Stimulated activated CD4-positive, alpha-beta T cell treated with anti-CD3 and anti-CD28 coated beads, TNF-alpha, amount 100 ng/mL, for 24 hours (primary cell): ENCODE measurements around the gene RASSF3.
"Not testable (repeated sequence)": the region's sequence is repeated elsewhere in the genome, so short reads cannot be mapped to it uniquely, and the experiment has no call there.

Source experiments
- DNase-seq, 3 experiments: peaks; one replicate each; pipeline ENCODE4 v3.0.0-alpha.2; 2020; ENCODE audit warnings: low read depth in 3 of 3

The RASSF3 gene

DNA sequence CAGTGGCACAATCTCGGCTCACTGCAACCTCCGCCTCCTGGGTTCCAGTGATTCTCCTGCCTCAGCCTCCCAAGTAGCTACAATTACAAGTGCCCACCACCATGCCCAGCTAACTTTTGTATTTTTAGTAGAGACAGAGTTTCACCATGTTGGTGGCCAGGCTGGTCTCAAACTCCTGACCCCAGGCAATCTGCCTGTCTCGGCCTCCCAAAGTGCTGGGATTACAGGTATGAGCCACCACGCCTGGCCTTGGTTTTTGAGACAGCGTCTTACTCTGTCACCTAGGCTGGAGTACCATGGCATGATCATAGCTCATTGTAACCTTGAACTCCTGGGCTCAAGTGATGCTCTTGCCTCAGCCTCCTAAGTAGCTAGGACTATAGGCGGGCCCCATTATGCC lies 79.9 kb downstream of the RASSF3 start:
- DNase-seq, result not testable (repeated sequence)

DNA sequence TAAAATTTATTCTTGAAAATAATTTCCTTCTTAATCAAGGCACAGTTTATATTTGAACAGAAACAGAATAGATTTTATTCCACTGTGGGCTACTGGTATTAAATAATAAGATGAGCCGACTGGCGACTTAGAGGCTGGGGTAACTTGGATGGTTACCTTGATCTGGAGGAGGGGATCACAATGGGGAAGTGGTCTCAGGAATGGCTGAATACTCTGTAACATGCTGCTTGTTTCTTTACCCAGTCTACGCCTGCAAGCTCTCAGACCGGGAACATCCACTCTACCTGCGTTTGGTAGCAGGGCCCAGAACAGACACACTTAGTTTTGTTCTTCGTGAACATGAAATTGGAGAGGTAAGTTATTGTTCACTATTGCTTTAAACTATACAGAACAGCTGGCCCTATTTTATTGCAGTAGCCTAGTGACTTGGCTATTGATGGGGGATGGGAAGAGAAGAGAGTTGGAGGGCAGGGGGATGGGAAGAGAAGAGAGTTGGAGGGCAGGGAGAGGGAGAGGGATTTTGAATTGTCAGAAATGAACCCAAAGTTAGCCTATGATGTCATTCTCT lies 81.0 kb downstream of the RASSF3 start:
- DNase-seq, result no peak

DNA sequence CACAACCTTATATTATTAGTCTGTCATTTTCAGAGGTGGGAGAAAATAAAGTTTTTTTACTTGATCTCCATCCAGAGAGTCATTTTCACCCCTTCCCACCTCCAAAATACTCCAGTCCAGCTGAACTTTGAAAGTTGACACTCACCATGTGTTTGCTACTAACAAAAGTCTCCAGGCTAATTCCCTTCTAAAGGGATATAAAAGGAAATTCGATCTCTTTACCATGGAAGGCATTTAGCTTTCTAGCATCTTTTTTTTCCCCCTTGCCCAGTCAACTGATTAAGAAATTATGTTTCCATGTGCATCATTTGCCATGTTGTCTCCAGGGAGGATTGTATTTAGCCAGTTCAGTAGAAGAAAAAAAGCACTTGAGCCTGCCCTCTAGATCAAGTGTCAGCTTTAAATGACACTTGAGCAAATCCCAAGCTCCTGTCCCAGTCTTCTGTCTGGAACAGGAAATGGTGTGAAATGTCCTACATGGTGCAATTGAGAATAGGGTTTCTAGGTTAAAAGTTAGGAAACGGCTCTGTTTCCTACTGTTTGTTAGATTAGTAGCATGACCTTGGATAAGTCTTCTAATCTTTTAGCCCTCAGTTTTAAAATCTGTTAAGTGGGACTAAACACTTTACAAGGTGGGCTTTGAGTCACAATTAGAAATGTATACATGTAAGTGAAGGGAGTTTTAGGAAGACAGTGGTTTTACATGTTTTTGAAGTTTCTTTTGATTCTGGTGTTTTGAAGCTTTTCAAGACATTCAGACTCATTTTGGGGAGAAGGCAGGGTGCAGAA lies 81.7 kb downstream of the RASSF3 start:
- DNase-seq, result no peak

DNA sequence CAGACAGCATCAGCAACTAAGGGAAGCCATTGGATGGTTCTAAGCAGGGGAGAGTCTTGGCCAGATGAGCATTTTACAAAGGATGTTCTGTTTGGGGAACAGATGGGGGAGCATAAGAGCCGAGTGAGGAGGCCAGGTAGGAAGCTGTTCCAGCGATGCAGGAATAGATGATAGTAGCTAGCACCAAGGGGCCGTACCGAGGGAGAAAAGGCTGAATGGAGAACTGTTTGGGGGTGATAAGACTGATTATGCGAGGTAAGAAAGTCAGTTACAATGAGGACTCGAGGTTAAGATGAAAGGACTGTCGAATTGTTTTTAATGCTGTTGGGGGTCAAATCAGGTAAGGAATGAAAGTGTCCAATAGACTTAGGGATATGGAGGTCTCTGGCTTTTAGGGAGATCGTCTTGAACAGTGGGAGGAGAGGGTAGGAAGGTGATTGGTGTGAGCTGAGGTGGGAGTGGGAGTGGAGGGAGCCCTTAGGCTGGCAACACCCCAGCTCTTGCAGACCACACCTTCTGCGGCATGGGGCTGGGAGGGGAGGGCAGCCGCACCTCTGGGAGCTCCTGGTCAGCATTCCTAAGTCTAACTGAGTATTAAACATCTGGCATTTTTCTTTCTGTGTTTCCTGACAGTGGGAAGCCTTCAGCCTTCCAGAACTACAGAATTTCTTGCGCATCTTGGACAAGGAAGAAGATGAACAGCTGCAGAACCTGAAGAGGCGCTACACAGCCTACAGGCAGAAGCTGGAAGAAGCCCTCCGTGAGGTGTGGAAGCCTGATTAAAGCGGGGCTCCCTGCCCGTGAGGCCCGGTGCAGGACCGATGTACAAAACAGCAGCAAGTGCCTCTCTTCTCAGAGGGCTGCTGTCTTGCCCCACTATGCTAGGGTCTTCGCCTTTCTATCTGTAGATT lies 84.1 kb downstream of the RASSF3 start:
- DNase-seq, result no peak

DNA sequence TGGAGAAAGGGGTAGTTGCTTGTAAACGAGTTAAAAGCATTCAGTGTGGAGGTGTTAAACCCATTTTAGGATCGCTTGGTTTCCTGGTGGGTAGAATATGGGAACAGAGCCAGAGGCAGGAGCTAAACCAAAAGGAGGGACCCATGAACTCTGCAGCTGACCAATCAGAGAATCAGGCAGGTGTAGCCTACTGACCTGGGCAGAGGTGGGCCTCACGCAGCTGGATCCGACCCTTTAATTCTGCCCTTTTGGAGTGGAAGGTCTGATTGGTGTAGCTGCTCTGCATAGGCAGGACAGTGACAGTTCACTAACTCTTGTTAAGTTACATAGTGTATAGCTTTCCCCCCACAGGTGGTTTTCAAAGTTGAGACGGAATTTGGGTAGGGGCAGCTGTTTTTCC lies 85.3 kb downstream of the RASSF3 start:
- DNase-seq, result no peak

DNA sequence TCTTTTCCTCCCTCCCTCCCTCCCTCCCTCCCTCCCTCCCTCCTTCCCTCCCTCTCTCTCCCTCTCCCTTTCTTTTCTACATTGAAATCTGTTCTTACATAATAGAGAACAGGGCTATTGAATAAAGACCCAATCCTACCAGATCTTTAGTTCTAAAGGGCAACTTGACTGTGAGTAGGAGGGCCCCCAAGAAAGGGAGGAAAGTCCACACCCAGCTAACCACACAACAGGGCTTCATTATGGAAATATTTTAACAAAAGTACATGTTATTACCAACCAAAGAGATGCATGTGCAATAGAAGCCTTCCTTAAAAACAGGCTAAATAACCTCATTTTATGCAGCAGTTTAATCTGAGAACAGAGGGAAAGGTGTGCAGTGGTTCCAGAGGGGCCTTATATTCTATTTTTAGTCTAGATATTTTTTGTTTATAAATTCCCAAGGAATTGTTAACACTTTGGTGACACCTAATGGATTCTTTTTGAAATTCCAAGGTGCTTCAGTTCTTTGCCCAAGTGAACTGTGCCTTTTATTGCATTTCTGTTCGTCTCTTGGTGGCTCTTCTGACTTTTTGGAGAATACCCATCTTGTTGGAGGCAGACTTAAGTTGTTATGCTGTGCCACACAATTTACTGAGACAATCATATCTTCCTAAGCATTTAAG lies 85.9 kb downstream of the RASSF3 start:
- DNase-seq, result no peak

DNA sequence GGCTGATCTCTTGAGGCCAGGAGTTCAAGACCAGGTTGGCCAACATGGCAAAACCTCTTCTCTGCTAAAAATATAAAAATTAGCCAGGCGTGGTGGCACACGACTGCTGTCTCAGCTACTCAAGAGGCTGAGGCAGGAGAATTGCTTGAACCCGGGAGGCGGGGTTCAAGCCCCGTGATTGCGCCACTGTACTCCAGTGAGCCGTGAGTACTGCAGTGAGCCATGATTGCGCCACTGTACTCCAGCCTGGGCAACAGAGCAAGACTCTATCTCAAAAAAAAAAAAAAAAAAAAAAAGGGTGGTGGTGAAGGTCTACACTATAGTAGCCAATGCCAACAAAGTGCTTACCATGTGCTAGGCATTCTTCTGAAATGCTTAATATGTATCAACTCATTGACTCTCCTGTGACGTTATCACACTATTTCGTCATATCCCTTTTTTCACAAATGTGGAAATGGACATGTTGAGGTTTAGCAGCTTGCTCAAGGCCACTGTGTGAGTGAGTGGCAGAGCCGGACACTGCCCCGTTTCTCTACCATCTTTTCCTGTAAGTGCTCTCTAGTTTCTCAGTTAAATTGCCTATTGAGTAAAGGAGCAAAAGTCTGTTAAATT lies 89.3 kb downstream of the RASSF3 start:
- no peak for DNase-seq

DNA sequence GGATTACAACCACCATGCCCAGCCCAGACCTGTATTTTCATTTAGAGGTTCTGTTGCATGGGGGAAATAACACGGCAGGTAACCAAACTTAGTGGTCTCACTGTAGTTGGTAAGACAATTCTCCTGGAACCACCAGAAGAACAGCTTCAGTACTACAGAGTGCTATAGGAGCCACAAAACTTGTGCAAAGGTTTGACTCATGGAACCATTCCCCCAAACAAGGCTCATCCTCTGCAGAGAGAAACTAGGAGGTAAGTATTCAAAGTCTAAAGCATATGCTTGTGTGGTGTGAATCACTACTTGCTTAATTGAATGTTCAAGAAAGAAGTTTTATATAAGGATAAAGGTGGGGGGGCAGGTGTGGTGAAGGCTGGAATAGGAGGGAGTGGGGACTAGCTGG lies 90.2 kb downstream of the RASSF3 start:
- no peak for DNase-seq

- no peak for DNase-seq
These were observed 91.0 kb downstream of the RASSF3 start for GRCh38 chr12:64701283-64701682.

GRCh38 chr12:64706306-64706705 lies 96.0 kb downstream of the RASSF3 start:
- DNase-seq, result no peak

DNA sequence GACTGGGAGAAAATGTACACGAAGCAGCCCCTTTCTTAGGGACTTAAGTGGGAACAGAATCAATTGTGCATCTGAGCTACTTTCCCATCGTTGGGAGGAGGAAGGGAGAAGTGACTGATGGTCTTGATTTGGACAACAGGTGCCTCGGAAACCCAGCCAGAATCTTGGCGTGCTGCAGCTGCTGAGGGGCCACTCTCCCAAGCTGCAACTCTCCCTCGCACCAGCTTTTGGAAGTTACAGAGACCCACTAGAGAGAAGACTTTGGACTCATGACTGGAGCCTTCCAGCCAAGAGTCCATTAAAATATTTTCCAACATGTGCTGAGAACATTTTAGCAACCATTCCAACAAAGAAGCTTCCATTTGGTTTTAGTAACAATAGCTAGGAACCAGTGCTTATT lies 96.6 kb downstream of the RASSF3 start:
- DNase-seq, result no peak

DNA sequence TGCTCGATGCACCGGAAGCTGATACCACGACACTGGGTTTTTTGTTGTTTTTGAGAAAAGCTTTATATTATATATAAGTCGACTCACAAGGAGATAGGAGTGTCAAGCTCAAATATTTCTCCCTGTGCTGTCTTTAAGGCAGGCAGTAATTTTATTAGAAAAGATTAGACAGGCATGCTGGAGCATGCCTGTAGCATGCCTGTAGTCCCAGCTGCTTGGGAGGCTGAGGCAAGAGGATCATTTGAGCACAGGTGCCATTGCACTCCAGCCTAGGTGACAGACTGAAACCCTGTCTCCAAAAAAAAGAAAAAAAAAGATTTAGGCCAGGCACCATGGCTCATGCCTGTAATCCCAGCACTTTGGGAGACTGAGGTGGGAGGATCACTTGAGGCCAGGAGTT lies 97.1 kb downstream of the RASSF3 start:
- DNase-seq, result no peak

GRCh38 chr12:64707926-64708325 lies 97.6 kb downstream of the RASSF3 start:
- DNase-seq, result no peak

GRCh38 chr12:64709429-64709828 lies 99.1 kb downstream of the RASSF3 start:
- no peak for DNase-seq

- DNase-seq, result no peak
These were observed 103.1 kb downstream of the RASSF3 start for GRCh38 chr12:64713376-64713775.

DNA sequence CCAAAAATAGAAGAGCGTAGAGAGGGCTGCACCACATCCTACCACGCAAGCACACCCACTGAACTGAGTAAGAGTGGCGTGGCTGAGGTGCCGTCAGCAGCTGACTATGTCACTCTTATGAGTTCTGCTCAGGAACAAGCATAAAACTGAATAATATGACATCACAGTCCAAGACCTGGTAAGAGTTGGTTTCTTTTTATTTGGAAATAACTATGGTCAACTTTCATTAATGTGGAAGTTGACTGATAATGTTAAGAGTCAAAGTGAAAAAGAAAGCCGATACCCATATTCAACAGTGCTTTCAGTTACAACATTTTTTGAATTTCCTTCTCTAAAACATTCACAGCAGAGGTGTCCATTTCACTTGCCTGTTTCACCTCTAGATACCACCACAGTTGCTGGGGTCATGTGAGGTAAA lies 104.3 kb downstream of the RASSF3 start:
- no peak for DNase-seq

GRCh38 chr12:64716371-64716770 lies 106.1 kb downstream of the RASSF3 start:
- no peak for DNase-seq

DNA sequence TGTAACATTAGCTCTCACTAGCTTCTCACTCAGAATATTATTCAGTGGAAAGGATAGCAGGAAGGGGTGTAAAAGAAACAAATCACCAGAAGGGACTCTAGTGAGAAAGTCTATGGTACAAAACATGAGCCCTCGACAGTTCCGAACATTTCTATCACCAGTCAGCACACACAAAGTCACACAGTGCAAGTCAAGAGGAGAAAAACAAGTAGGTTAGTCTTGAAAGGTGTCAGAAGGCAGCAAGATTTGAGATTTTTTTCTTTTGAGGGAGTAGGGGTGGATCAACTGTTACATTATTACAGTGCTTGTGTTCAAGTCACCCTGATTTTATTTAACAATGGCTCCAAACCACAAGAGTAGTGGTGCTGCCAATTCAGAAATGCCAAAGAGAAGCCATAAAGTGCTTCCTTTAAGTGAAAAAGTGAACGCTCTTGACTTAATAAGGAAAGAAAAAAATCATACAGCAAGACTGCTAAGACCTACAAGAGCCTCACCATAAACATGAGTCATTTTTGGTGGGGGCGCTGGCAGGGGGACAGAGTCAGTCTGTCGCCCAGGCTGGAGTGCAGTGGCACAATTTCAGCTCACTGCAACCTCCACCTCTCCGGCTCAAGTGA lies 106.7 kb downstream of the RASSF3 start:
- no peak for DNase-seq

GRCh38 chr12:64718649-64719048 lies 108.4 kb downstream of the RASSF3 start:
- no peak for DNase-seq

DNA sequence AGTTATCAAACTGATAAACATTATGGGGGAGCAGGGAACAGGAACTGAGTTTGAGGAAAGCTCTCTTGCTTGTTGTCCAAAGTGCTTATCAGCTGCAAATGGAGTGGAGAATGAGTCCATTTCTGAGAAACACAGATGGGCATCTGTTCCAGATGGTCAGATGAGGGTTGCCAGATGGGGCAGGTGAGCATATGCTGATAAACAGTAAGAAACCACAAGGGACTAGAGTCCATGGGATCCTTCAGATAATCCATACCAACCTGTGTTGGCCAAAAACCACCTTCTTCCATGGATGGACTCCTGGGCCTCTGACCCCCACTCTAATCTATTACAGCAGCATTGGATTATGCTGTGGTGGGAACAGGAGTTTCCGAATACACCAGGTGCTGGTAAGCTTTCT lies 110.6 kb downstream of the RASSF3 start:
- DNase-seq, result no peak

- DNase-seq, result no peak
These were observed 112.5 kb downstream of the RASSF3 start for GRCh38 chr12:64722835-64723234.
